Smooth muscle cell (in vitro differentiated cells): ENCODE data around the gene BUD31. TPM values are rescaled to one million over a fixed set of nuclear protein-coding genes. Genes with fewer than 3 reads are reported as not detected.
"Not testable (repeated sequence)": the region's sequence is repeated elsewhere in the genome, so short reads cannot be mapped to it uniquely, and the experiment has no call there.

Source experiments
- DNase-seq: peaks from one replicate; lab custom pipeline; 2025; ENCODE audit not compliant: unreplicated experiment; lab: John Stamatoyannopoulos, UW
- H2AFZ ChIP-seq: fragments of 200-600 bp; sonication (generic); 2 replicates; pipeline ENCODE4 v1.6.0; 2016; ENCODE audit warnings: antibody characterized with exemption, low read depth, mild to moderate bottlenecking
- H3F3A ChIP-seq: fragments of 200-600 bp; sonication (generic); 2 replicates; pipeline ENCODE4 v1.6.0; 2017; ENCODE audit warnings: antibody characterized with exemption, low read depth
- H3K27ac ChIP-seq: fragments of 200-600 bp; sonication (generic); 2 replicates; pipeline ENCODE4 v1.5.1; 2016; ENCODE audit warnings: low read depth, mild to moderate bottlenecking
- H3K27me3 ChIP-seq: fragments of 200-600 bp; sonication (generic); 2 replicates; pipeline ENCODE4 v1.6.1; 2016; ENCODE audit warnings: low read depth, mild to moderate bottlenecking
- H3K36me3 ChIP-seq: fragments of 200-600 bp; sonication (generic); 2 replicates; pipeline ENCODE4 v1.5.1; 2016; ENCODE audit warnings: low read depth
- H3K4me1 ChIP-seq: fragments of 200-600 bp; sonication (generic); 2 replicates; pipeline ENCODE4 v1.5.1; 2016; ENCODE audit warnings: low read depth
- H3K4me2 ChIP-seq: fragments of 200-600 bp; sonication (generic); 2 replicates; pipeline ENCODE4 v1.6.0; 2016; ENCODE audit warnings: mild to moderate bottlenecking
- H3K4me3 ChIP-seq: fragments of 200-600 bp; sonication (generic); 2 replicates; pipeline ENCODE4 v1.5.1; 2016; ENCODE audit warnings: mild to moderate bottlenecking
- H3K79me2 ChIP-seq: fragments of 200-600 bp; sonication (generic); 2 replicates; pipeline ENCODE4 v1.6.0; 2016; ENCODE audit warnings: low read depth, mild to moderate bottlenecking
- H3K9ac ChIP-seq: fragments of 200-600 bp; sonication (generic); 2 replicates; pipeline ENCODE4 v1.6.0; 2016; ENCODE audit warnings: low read depth
- H3K9me3 ChIP-seq: fragments of 200-600 bp; sonication (generic); replicated peaks from 2 replicates; pipeline ENCODE4 v1.5.1; 2016; ENCODE audit warnings: low read depth
- H4K20me1 ChIP-seq: fragments of 200-600 bp; sonication (generic); 2 replicates; pipeline ENCODE4 v1.6.0; 2016; ENCODE audit warnings: low read depth
- CTCF ChIP-seq: fragments of 200-600 bp; sonication (generic); IDR thresholded peaks from 2 replicates; pipeline ENCODE4 v1.5.1; 2017; ENCODE audit warnings: borderline replicate concordance, mild to moderate bottlenecking, antibody characterized with exemption; ENCODE audit not compliant: insufficient read depth, poor library complexity, severe bottlenecking
- WGBS: methylation state at CpG from one replicate; pipeline ENCODE4 v1.1.7; 2016; ENCODE audit warnings: low lambda C conversion rate; 5-methylcytosine and 5-hydroxymethylcytosine counted together
- polyA plus RNA-seq: library from polyadenylated mRNA; unstranded; fragments of >200 nt; fragmentation: Nextera tagmentation; extraction: Ambion mirVana; gene quantifications from 2 replicates; pipeline ENCODE4 v1.2.1, GENCODE V29; 2016
- total RNA-seq: library from RNA; depleted of rRNA; stranded (reverse); fragments of >200 nt; gene quantifications from 2 replicates; pipeline ENCODE4 v1.2.3, GENCODE V29; 2014

BUD31 gene
- total and polyA plus RNA-seq, 2 experiments from 2014 or later: 97.2 to 249 TPM

- no peak for TF ChIP-seq CTCF
- Histone ChIP-seq H3K4me1 (peaks cover 4% of the 10 kb centered on the region), H3K4me2 (peak overlapping the region; percentile 86), H3K27me3 (no peaks in the 10 kb centered on the region), H3F3A (peaks cover 10% of the 10 kb centered on the region), H3K9me3 (no peaks in the 10 kb centered on the region), H2AFZ (no peak overlapping the region), H3K79me2 (peaks cover 42% of the 10 kb centered on the region), H3K36me3 (no peaks in the 10 kb centered on the region), H3K4me3 (peak overlapping the region; percentile 96), H3K9ac (peak overlapping the region; percentile 36), H4K20me1 (peaks cover 28% of the 10 kb centered on the region), H3K27ac (peak overlapping the region; percentile 38)
- 11% methylated on average over 28 of the region's 58 CpGs for WGBS
- peak; percentile 66 for DNase-seq
Observed at GRCh38 chr7:99375070-99375807, 33.5 kb upstream of the BUD31 start.

- no peak overlapping the region for H3K4me3 ChIP-seq
Observed at GRCh38 chr7:99379043-99379577, 29.7 kb upstream of the BUD31 start.

GRCh38 chr7:99379693-99380031 lies 29.1 kb upstream of the BUD31 start:
- not testable (repeated sequence) for H3K4me3 ChIP-seq, H3K9me3 ChIP-seq, H3K36me3 ChIP-seq, H3K27me3 ChIP-seq, DNase-seq, H3K4me1 ChIP-seq, H2AFZ ChIP-seq
- Histone ChIP-seq H3K9ac (peak overlapping the region; percentile 39), H3K79me2 (peaks cover 74% of the 10 kb centered on the region), H3K4me2 (peak overlapping the region; percentile 47), H3K27ac (peak overlapping the region; percentile 78), H3F3A (peaks cover 10% of the 10 kb centered on the region), H4K20me1 (peaks cover 70% of the 10 kb centered on the region)
- 56% methylated on average over 7 of the region's 7 CpGs for WGBS

More at GRCh38 chr7:99379043-99379577, 29.7 kb upstream of the BUD31 start:
- no peak overlapping the region for H2AFZ ChIP-seq
- peaks cover 4% of the 10 kb centered on the region for H3K4me1 ChIP-seq
- no peaks in the 10 kb centered on the region for H3K36me3 ChIP-seq
- H3K79me2 ChIP-seq: peaks cover 75% of the 10 kb centered on the region
- peak overlapping the region; percentile 78 for H3K27ac ChIP-seq
- H3K9me3 ChIP-seq: no peaks in the 10 kb centered on the region
- peaks cover 65% of the 10 kb centered on the region for H4K20me1 ChIP-seq
- H3K4me2 ChIP-seq: peak overlapping the region; percentile 47
- no peak for TF ChIP-seq CTCF
- H3K27me3 ChIP-seq: no peaks in the 10 kb centered on the region
- peaks cover 10% of the 10 kb centered on the region for H3F3A ChIP-seq
- 48% methylated on average over 7 of the region's 7 CpGs for WGBS
- DNase-seq: peak; percentile 15
- H3K9ac ChIP-seq: no peak overlapping the region

- Histone ChIP-seq H2AFZ (no peak overlapping the region), H3K36me3 (no peaks in the 10 kb centered on the region), H3K4me2 (peak overlapping the region; percentile 47), H3K79me2 (peaks cover 69% of the 10 kb centered on the region), H3F3A (peaks cover 10% of the 10 kb centered on the region), H3K27me3 (no peaks in the 10 kb centered on the region), H3K27ac (peak overlapping the region; percentile 78), H4K20me1 (peaks cover 71% of the 10 kb centered on the region), H3K4me3 (no peak overlapping the region), H3K9ac (peak overlapping the region; percentile 39), H3K4me1 (peaks cover 4% of the 10 kb centered on the region), H3K9me3 (no peaks in the 10 kb centered on the region)
- 62% methylated on average over 12 of the region's 12 CpGs for WGBS
- DNase-seq: no peak
- TF ChIP-seq CTCF: no peak
Observed at GRCh38 chr7:99380032-99380822, 28.5 kb upstream of the BUD31 start.
